OCI-M1 (cell line): ENCODE results near the gene OVOL1.

Experiments used
- DNase-seq: peaks from one replicate; lab custom pipeline; 2025; lab: John Stamatoyannopoulos, UW

Gene OVOL1

GRCh38 chr11:65792456-65792855, 5.6 kb downstream of the OVOL1 start:
- DNase-seq: no peak

GRCh38 chr11:65793144-65793581, 6.3 kb downstream of the OVOL1 start:
- no peak for DNase-seq

GRCh38 chr11:65793625-65794400, 7.0 kb downstream of the OVOL1 start:
- no peak for DNase-seq

- DNase-seq: no peak
Measured at GRCh38 chr11:65794570-65795510, 8.0 kb downstream of the OVOL1 start.

- DNase-seq: no peak
Measured at GRCh38 chr11:65796726-65797601, 10.1 kb downstream of the OVOL1 start.

GRCh38 chr11:65797711-65798110, 10.8 kb downstream of the OVOL1 start:
- no peak for DNase-seq

GRCh38 chr11:65798882-65799281, 12.0 kb downstream of the OVOL1 start:
- no peak for DNase-seq

- no peak for DNase-seq
Measured at GRCh38 chr11:65801153-65801987, 14.5 kb downstream of the OVOL1 start.

GRCh38 chr11:65802841-65803240, 16.0 kb downstream of the OVOL1 start:
- DNase-seq: no peak

GRCh38 chr11:65803797-65804492, 17.1 kb downstream of the OVOL1 start:
- no peak for DNase-seq

- peak; percentile 66 for DNase-seq
Measured at GRCh38 chr11:65806979-65807378, 20.1 kb downstream of the OVOL1 start.

- DNase-seq: no peak
Measured at GRCh38 chr11:65808744-65809341, 22.0 kb downstream of the OVOL1 start.

- no peak for DNase-seq
Measured at GRCh38 chr11:65809496-65809895, 22.6 kb downstream of the OVOL1 start.

GRCh38 chr11:65810046-65810868, 23.4 kb downstream of the OVOL1 start:
- no peak for DNase-seq

GRCh38 chr11:65811764-65812475, 25.1 kb downstream of the OVOL1 start:
- DNase-seq: no peak

GRCh38 chr11:65814131-65814985, 27.5 kb downstream of the OVOL1 start:
- no peak for DNase-seq

GRCh38 chr11:65814986-65815565, 28.2 kb downstream of the OVOL1 start:
- no peak for DNase-seq
